ENCODE measurements around the gene NCKAP5. TPM values are rescaled to one million over a fixed set of nuclear protein-coding genes. Genes with fewer than 3 reads are reported as not detected.

The NCKAP5 gene
- total RNA-seq, 1 donor from 2014 or later = 7.7 TPM

DNA sequence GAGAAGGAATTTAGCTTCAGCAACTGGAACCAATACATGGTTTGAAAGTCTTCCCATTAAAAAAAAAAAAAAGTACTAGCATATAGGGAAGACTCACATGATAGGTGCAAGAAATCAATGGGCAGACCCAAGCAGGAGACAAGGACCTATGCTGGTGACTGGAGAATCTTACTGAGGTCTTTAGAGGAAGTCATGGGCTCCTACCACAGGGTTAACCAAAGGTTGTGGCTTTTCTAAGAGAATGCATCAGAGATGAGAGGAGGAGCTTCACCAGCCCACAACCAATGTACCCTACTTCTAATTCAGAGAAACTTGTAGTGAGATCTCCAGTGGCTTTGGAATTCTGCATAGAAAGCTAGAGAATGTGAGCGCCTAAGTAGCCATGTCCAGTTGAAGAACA, 207.4 kb downstream of the NCKAP5 start:
- no peaks in the 10 kb centered on the region for H3K36me3 Mint-ChIP-seq
- peaks cover 20% of the 10 kb centered on the region for H3K27me3 Mint-ChIP-seq
- no peak overlapping the region for H3K4me3 Mint-ChIP-seq
- TF ChIP-seq, protein P1, sequence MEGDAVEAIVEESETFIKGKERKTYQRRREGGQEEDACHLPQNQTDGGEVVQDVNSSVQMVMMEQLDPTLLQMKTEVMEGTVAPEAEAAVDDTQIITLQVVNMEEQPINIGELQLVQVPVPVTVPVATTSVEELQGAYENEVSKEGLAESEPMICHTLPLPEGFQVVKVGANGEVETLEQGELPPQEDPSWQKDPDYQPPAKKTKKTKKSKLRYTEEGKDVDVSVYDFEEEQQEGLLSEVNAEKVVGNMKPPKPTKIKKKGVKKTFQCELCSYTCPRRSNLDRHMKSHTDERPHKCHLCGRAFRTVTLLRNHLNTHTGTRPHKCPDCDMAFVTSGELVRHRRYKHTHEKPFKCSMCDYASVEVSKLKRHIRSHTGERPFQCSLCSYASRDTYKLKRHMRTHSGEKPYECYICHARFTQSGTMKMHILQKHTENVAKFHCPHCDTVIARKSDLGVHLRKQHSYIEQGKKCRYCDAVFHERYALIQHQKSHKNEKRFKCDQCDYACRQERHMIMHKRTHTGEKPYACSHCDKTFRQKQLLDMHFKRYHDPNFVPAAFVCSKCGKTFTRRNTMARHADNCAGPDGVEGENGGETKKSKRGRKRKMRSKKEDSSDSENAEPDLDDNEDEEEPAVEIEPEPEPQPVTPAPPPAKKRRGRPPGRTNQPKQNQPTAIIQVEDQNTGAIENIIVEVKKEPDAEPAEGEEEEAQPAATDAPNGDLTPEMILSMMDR (conservative IDR thresholded peaks at IDR 0.05) = no peak
- peaks cover 12% of the 10 kb centered on the region for H3K4me1 Mint-ChIP-seq (ENCODE audit: unreplicated experiment)
- DNase-seq (ENCODE audit: extremely low spot score, unreplicated experiment) = no peak
- no peak overlapping the region for H3K27ac Mint-ChIP-seq
- H3K9me3 Mint-ChIP-seq = no peaks in the 10 kb centered on the region

DNA sequence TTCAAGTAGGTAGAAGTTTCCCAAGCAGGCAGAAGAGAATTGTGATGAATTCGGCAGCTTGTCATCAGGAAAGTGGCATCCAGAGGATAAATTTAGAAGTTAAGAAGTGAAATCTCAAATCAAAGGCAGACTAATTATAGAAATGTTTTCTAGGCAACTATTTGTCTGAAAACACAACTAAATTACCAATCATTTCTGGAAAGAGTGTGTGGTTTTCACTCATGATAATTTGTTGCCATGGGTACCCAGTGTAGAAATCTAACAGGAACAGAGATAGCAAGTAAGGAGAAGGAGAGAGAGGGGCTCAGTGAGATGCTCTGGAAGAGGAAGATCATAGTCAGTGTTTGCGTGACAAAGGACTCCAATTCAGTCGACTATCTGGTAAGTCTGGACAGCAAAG, 208.1 kb downstream of the NCKAP5 start:
- peaks cover 12% of the 10 kb centered on the region for H3K4me1 Mint-ChIP-seq (ENCODE audit: unreplicated experiment)
- TF ChIP-seq, protein P1 (conservative IDR thresholded peaks at IDR 0.05) = no peak
- H3K27ac Mint-ChIP-seq = no peak overlapping the region
- DNase-seq (ENCODE audit: extremely low spot score, unreplicated experiment) = no peak
- peaks cover 18% of the 10 kb centered on the region for H3K27me3 Mint-ChIP-seq
- H3K4me3 Mint-ChIP-seq = no peak overlapping the region
- H3K9me3 Mint-ChIP-seq = no peaks in the 10 kb centered on the region
- no peaks in the 10 kb centered on the region for H3K36me3 Mint-ChIP-seq

DNA sequence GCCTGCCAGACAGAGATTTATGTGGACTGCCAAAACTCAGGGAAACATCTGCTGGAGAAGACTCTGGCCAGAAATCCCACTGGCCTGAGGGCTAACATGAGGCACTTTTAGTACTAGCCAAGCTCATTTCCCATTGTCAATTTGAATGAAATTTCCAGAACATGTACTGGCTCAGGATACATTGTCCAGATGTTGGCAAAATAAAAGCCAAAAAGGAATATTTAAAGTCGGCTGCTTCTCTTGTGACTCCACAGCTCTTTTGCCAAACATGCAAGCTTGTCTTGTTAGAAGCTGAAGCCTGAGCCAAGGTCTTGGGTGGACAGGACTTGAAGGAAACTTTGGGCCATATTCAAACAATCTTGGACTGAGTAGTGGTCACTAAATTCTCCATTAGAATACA, 215.5 kb downstream of the NCKAP5 start:
- TF ChIP-seq, protein P1 (conservative IDR thresholded peaks at IDR 0.05) = no peak
- Mint-ChIP-seq H3K27me3 (peaks cover 6% of the 10 kb centered on the region), H3K4me1 (ENCODE audit: unreplicated experiment) (no peaks in the 10 kb centered on the region), H3K27ac (no peak overlapping the region), H3K4me3 (no peak overlapping the region), H3K9me3 (no peaks in the 10 kb centered on the region), H3K36me3 (peaks cover 4% of the 10 kb centered on the region)
- DNase-seq (ENCODE audit: extremely low spot score, unreplicated experiment) = no peak

DNA sequence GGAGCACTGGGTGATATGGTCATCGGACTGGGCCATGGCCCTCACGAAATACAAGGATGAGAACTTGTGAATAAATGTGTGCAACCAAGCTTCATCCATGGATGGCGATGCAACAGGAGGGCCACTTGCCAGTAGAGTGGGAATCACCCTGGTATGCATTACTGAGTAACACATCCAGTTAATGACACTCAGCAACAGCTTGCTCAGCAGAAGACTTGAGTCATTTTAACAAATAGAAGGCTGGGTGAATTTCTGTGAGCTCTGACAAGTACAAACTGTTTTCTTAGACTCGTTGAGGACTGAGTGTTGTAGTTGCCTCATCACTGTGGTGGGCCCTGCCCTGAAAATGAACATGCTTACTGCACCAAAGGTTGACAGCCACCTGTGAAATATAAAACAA, 221.6 kb downstream of the NCKAP5 start:
- H3K4me3 Mint-ChIP-seq = no peak overlapping the region
- H3K36me3 Mint-ChIP-seq = no peaks in the 10 kb centered on the region
- TF ChIP-seq, protein P1 (conservative IDR thresholded peaks at IDR 0.05) = no peak

DNA sequence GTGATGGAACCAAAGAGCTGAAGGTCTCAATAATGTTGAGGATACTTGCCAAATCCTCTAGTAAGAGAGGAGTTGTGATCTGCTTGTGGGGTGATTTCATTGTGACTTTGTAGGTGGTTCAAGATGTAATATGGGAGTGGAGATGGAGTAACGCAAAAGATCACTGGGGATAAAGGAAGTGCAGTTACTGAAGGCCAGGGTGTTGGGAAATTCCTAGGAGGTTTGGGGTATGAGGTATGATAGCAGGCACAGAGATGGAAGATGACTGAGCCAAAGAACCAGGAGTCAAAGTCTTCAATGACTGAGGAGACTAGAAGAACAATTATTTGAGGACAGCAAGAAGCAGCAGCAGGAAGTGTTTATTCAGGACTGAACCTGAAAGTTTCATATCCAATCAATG, 222.6 kb downstream of the NCKAP5 start:
- H3K27ac Mint-ChIP-seq = no peak overlapping the region
- peaks cover under 1% of the 10 kb centered on the region for H3K27me3 Mint-ChIP-seq
- DNase-seq (ENCODE audit: extremely low spot score, unreplicated experiment) = no peak
- H3K36me3 Mint-ChIP-seq = no peaks in the 10 kb centered on the region
- H3K9me3 Mint-ChIP-seq = no peaks in the 10 kb centered on the region
- no peak overlapping the region for H3K4me3 Mint-ChIP-seq
- H3K4me1 Mint-ChIP-seq (ENCODE audit: unreplicated experiment) = no peaks in the 10 kb centered on the region
- TF ChIP-seq, protein P1 (conservative IDR thresholded peaks at IDR 0.05) = no peak

More for the DNA sequence above, 221.6 kb downstream of the NCKAP5 start:
- H3K27me3 Mint-ChIP-seq = peaks cover 3% of the 10 kb centered on the region
- no peaks in the 10 kb centered on the region for H3K9me3 Mint-ChIP-seq
- H3K27ac Mint-ChIP-seq = no peak overlapping the region
- no peaks in the 10 kb centered on the region for H3K4me1 Mint-ChIP-seq (ENCODE audit: unreplicated experiment)
- no peak for DNase-seq (ENCODE audit: extremely low spot score, unreplicated experiment)

DNA sequence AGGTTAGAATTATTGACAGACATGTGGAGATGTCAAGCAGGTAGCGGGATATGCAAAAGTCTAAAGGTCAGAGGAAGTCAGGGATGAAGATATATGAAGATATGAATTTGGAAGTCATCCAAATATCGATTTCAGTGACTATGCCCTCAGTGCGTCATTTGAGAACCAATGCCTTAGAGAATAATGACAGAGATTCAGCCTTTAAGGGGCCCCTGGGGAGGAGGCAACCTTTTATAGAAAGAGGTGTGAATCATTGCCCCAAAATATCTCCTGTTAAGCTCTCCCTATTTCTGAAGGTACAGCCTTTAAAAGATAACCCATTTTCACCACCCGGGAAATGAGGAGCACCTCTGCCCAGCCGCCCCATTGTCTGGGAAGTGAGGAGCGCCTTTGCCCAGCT, 223.4 kb downstream of the NCKAP5 start:
- Mint-ChIP-seq H3K27ac (no peak overlapping the region), H3K36me3 (no peaks in the 10 kb centered on the region), H3K9me3 (no peaks in the 10 kb centered on the region), H3K4me3 (no peak overlapping the region), H3K4me1 (ENCODE audit: unreplicated experiment) (no peaks in the 10 kb centered on the region), H3K27me3 (no peaks in the 10 kb centered on the region)
- no peak for DNase-seq (ENCODE audit: extremely low spot score, unreplicated experiment)
- TF ChIP-seq, protein P1 (conservative IDR thresholded peaks at IDR 0.05) = no peak
